Parathyroid adenoma (tissue), 2 donors: ENCODE data around the gene PTPRM.

Source experiments
- H2AFZ ChIP-seq: fragments of 300-600 bp; sonication (generic); one replicate; pipeline ENCODE4 v1.7.0; 2017; ENCODE audit warnings: antibody characterized with exemption, mild to moderate bottlenecking
- H3K27ac ChIP-seq: fragments of 300-600 bp; sonication (generic); one replicate; pipeline ENCODE4 v1.7.0; 2017
- H3K27me3 ChIP-seq: fragments of 300-600 bp; sonication (generic); one replicate; pipeline ENCODE4 v1.7.0; 2017; ENCODE audit warnings: low read length; ENCODE audit not compliant: control insufficient read depth, insufficient read depth
- H3K36me3 ChIP-seq: fragments of 300-600 bp; sonication (generic); one replicate; pipeline ENCODE4 v1.7.0; 2017; ENCODE audit warnings: low read length; ENCODE audit not compliant: control insufficient read depth, insufficient read depth
- H3K4me1 ChIP-seq: fragments of 300-600 bp; sonication (generic); one replicate; pipeline ENCODE4 v1.7.0; 2017; ENCODE audit warnings: control low read depth
- H3K4me2 ChIP-seq: fragments of 300-600 bp; sonication (generic); one replicate; pipeline ENCODE4 v1.7.0; 2017; ENCODE audit warnings: low read length
- H3K4me3 ChIP-seq: fragments of 300-600 bp; sonication (generic); one replicate; pipeline ENCODE4 v1.7.0; 2017; ENCODE audit warnings: low read depth, low read length
- H3K79me2 ChIP-seq: fragments of 300-600 bp; sonication (generic); one replicate; pipeline ENCODE4 v1.7.0; 2017; ENCODE audit warnings: control low read depth
- H3K9ac ChIP-seq: fragments of 300-600 bp; sonication (generic); one replicate; pipeline ENCODE4 v1.7.0; 2017; ENCODE audit warnings: mild to moderate bottlenecking
- H3K9me3 ChIP-seq: fragments of 300-600 bp; sonication (generic); one replicate; pipeline ENCODE4 v1.7.0; 2017; ENCODE audit warnings: low read length; ENCODE audit not compliant: control insufficient read depth
- TF ChIP-seq, protein P1 (sequence below): fragments of 300-600 bp; sonication (generic); IDR thresholded peaks from one replicate; pipeline ENCODE4 v1.7.0; 2017; ENCODE audit warnings: antibody characterized with exemption, mild to moderate bottlenecking
- donor health status: primary hyperparathyroidism.

The PTPRM gene

DNA sequence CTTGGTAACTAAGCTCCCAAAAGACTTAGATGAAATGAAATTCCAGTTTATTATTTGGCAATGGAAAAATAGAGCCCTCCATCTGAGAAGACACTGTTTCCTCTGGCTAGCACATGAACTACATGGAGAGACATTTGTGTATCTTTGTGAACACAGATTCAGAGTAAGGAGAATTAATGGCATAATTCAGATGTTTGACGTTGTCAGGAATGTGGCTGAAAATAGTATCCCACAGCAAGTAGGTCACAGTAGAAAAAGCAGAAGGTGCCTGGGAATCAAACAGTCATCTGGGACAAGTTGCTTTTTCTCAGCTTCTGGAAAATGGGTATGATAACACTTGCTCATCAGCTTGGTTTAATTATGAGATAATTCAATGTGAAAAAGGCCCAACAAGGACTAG, 288.6 kb downstream of the PTPRM start:
- no peaks in the 10 kb centered on the region for H3K79me2 ChIP-seq
- H3K9me3 ChIP-seq: no peaks in the 10 kb centered on the region
- H3K4me2 ChIP-seq: no peak overlapping the region
- H3K4me1 ChIP-seq: peaks cover 4% of the 10 kb centered on the region
- H3K4me3 ChIP-seq: no peak overlapping the region
- TF ChIP-seq, protein P1, sequence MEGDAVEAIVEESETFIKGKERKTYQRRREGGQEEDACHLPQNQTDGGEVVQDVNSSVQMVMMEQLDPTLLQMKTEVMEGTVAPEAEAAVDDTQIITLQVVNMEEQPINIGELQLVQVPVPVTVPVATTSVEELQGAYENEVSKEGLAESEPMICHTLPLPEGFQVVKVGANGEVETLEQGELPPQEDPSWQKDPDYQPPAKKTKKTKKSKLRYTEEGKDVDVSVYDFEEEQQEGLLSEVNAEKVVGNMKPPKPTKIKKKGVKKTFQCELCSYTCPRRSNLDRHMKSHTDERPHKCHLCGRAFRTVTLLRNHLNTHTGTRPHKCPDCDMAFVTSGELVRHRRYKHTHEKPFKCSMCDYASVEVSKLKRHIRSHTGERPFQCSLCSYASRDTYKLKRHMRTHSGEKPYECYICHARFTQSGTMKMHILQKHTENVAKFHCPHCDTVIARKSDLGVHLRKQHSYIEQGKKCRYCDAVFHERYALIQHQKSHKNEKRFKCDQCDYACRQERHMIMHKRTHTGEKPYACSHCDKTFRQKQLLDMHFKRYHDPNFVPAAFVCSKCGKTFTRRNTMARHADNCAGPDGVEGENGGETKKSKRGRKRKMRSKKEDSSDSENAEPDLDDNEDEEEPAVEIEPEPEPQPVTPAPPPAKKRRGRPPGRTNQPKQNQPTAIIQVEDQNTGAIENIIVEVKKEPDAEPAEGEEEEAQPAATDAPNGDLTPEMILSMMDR: no peak
- H3K9ac ChIP-seq: no peak overlapping the region
- no peak overlapping the region for H2AFZ ChIP-seq
- no peaks in the 10 kb centered on the region for H3K36me3 ChIP-seq
- H3K27ac ChIP-seq: no peak overlapping the region
- H3K27me3 ChIP-seq: no peaks in the 10 kb centered on the region

DNA sequence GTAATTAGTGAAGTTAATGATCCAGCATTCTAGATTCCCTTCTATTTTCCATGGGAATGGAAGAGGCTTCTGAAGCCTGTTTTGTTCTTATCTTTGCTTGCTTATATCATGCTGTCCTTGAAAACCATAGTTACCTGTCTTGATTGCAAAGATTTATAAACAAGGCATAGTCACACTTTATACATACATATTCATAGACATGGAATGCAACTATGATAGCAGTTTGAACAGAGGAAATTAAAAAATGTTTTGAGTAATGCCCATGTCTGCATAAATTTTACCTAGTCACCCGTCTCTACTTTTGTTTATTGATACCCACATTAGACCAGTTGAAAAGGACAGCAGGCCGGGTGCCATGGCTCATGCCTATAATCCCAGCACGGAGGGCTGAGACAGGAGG, 289.0 kb downstream of the PTPRM start:
- H3K27ac ChIP-seq: no peak overlapping the region
- H3K4me2 ChIP-seq: no peak overlapping the region
- H3K4me1 ChIP-seq: peaks cover 4% of the 10 kb centered on the region
- H3K4me3 ChIP-seq: no peak overlapping the region
- H2AFZ ChIP-seq: no peak overlapping the region
- H3K36me3 ChIP-seq: no peaks in the 10 kb centered on the region
- H3K9ac ChIP-seq: no peak overlapping the region
- H3K27me3 ChIP-seq: no peaks in the 10 kb centered on the region
- TF ChIP-seq, protein P1: no peak
- H3K9me3 ChIP-seq: no peaks in the 10 kb centered on the region
- H3K79me2 ChIP-seq: no peaks in the 10 kb centered on the region

DNA sequence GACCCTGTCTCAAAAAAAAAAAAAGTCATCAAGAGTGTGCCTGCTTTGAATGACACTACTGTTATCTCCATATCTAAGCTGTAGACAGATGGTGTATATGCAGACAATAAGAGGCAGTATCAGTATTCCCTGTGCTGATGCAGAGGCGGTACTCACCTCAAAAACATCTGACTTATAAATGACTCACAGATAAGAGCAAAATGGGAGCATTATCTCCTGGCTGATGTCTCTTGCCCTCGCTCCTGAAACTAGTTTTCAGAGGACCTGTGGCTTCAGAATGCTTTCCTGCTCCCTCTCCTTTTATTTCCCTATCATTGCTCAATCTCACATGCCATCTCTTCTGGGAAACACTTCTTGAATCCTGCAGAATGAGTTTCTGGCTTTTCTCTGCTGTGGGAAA, 289.6 kb downstream of the PTPRM start:
- TF ChIP-seq, protein P1: no peak
- peaks cover 4% of the 10 kb centered on the region for H3K4me1 ChIP-seq
- no peaks in the 10 kb centered on the region for H3K27me3 ChIP-seq
- H2AFZ ChIP-seq: no peak overlapping the region
- no peaks in the 10 kb centered on the region for H3K9me3 ChIP-seq
- no peaks in the 10 kb centered on the region for H3K79me2 ChIP-seq
- no peak overlapping the region for H3K4me2 ChIP-seq
- H3K9ac ChIP-seq: no peak overlapping the region
- H3K4me3 ChIP-seq: no peak overlapping the region
- no peak overlapping the region for H3K27ac ChIP-seq
- no peaks in the 10 kb centered on the region for H3K36me3 ChIP-seq

DNA sequence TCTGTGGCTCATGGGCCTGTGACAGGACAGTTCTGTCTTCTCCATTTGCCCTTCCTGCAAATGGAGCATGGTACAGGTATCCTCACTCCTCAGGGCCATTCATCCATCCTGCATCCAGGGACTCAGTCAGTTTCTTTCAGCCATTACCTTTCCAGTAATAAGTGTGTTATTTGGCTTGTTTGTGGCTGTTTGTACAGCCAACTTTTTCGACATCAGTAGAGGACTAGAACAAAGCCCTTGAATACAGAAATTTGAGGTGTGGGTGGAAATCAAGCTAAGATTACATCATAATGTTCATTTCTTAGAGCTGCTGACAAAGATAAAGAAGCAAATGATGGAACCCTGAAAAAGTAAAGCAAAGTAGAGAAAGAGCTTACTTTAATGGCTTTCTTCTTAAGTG, 290.4 kb downstream of the PTPRM start:
- TF ChIP-seq, protein P1: no peak
- Histone ChIP-seq H3K4me3 (no peak overlapping the region), H3K79me2 (no peaks in the 10 kb centered on the region), H3K9ac (no peak overlapping the region), H3K27me3 (no peaks in the 10 kb centered on the region), H3K9me3 (no peaks in the 10 kb centered on the region), H2AFZ (no peak overlapping the region), H3K36me3 (no peaks in the 10 kb centered on the region), H3K27ac (no peak overlapping the region), H3K4me2 (no peak overlapping the region), H3K4me1 (peaks cover 4% of the 10 kb centered on the region)

DNA sequence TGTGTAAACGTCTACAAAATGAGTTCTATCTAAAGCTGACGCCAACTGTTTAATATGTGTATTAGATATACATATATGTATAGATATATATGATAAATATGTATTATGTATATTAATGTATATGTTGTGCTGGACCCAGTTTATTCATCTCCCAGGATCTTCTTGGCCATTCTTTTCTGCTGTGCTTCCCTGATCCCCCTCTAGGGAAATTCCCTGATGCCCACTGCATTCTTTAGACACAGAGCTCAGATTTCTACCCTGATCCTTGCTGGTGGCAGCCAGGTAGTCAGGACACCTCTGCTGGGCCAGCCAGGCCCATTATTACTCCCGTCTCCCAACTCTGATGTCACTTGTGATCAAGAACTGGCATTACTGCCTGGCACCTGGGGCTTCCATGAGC, 292.0 kb downstream of the PTPRM start:
- TF ChIP-seq, protein P1: no peak
- H3K27me3 ChIP-seq: no peaks in the 10 kb centered on the region
- no peak overlapping the region for H2AFZ ChIP-seq

More for the DNA sequence above, 292.0 kb downstream of the PTPRM start:
- Histone ChIP-seq H3K4me3 (no peak overlapping the region), H3K27ac (no peak overlapping the region), H3K79me2 (no peaks in the 10 kb centered on the region), H3K9ac (no peak overlapping the region), H3K9me3 (no peaks in the 10 kb centered on the region), H3K4me1 (no peaks in the 10 kb centered on the region), H3K4me2 (no peak overlapping the region), H3K36me3 (no peaks in the 10 kb centered on the region)
